GM18526 (cell line): ENCODE results near the gene ZNF584.

ENCODE experiments used
- POLR2A ChIP-seq: IDR thresholded peaks from 3 replicates; pipeline ENCODE4 v1.6.1; 2011; ENCODE audit not compliant: insufficient read length; ENCODE audit errors: extremely low read depth

ZNF584 gene

GRCh38 chr19:58408152-58409009, at the start of gene ZNF584:
ZNF584 (plus strand) TSS chr19:58408649; CDS start chr19:58409148, 499 bp downstream.
- TF ChIP-seq POLR2A: peak; percentile 85

GRCh38 chr19:58361900-58362271, 46.6 kb upstream of the ZNF584 start:
- TF ChIP-seq POLR2A: peak; percentile 12

GRCh38 chr19:58362272-58362994, 46.0 kb upstream of the ZNF584 start, which contains the start of gene ZNF497:
ZNF497 (minus strand) TSS chr19:58362751; CDS start chr19:58357635, 5,116 bp downstream.
- TF ChIP-seq POLR2A: peak; percentile 51

GRCh38 chr19:58364146-58364545, 44.3 kb upstream of the ZNF584 start:
- TF ChIP-seq POLR2A: no peak

GRCh38 chr19:58366585-58367430, 41.6 kb upstream of the ZNF584 start:
- no peak for TF ChIP-seq POLR2A

- TF ChIP-seq POLR2A: no peak
Observed at GRCh38 chr19:58367698-58368454, 40.6 kb upstream of the ZNF584 start.

GRCh38 chr19:58368561-58369360, 39.7 kb upstream of the ZNF584 start:
- no peak for TF ChIP-seq POLR2A

GRCh38 chr19:58372311-58373133, 35.9 kb upstream of the ZNF584 start:
- TF ChIP-seq POLR2A: no peak

GRCh38 chr19:58374200-58374599, 34.2 kb upstream of the ZNF584 start:
- no peak for TF ChIP-seq POLR2A

- TF ChIP-seq POLR2A: no peak
Observed at GRCh38 chr19:58379246-58379645, 29.2 kb upstream of the ZNF584 start.

- no peak for TF ChIP-seq POLR2A
Observed at GRCh38 chr19:58380037-58380661, 28.3 kb upstream of the ZNF584 start.

GRCh38 chr19:58380662-58381459, 27.6 kb upstream of the ZNF584 start, which contains the start of gene ZNF837:
ZNF837 (minus strand) TSS chr19:58381030; CDS start chr19:58369332, 11,698 bp downstream.
- TF ChIP-seq POLR2A: peak; percentile 70
